Measurements from ENCODE around the gene SLA2.
A peak's percentile ranks its signal among the peaks of the same experiment; 100 is the strongest.

SLA2 gene

DNA sequence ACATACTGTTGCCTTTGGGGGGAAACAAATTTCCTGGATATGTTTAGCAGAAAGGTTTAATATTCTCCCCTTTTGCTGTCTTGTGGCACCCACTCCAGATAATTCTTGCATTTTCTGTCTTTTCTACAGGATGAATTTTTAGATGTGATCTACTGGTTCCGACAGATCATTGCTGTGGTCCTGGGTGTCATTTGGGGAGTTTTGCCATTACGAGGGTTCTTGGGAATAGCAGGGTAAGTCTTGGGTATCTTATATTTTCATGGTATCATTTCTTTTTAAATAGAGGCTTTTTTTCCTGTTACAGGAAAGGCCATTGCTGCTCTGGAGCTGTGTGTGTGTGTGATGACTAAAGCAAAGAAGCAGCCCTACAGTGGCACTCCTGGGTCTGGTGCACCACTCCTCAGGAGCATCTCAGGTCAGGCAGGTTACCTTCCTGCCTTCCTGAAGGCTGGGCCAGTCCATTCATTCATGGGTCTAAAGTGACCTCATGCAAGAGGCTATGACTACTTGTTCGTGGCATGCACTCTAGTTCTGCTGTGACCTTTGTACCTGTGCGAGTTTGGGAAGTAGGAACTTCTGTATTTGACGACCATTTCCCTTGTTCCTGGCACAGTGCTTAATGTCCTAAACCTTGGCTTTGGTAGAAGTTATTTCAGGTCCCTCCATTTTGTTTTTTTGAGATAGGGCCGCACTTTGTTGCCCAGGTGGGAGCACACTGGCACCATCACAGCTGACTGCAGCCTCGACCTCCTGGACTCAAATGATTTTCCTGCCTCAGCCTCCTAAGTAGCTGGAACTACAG lies 38.2 kb downstream of the SLA2 start:
- DNase-seq: peak in 3 of 4 experiments; percentile 22 to 46 (median 33)

- DNase-seq: peak; percentile 66 to 86 (median 84)
Measured at GRCh38 chr20:36606158-36607066, 39.6 kb downstream of the SLA2 start.

GRCh38 chr20:36605399-36606157 lies 40.4 kb downstream of the SLA2 start, which contains the start of gene RAB5IF:
Gene RAB5IF, plus strand, starts transcription at chr20:36605779. Its CDS starts 173 bp downstream, at chr20:36605952.
- DNase-seq: peak; percentile 99 to 100 (median 100)

- DNase-seq: peak; percentile 46 to 67 (median 60)
Measured at GRCh38 chr20:36604952-36605398, 41.0 kb downstream of the SLA2 start.

- peak; percentile 27 to 59 (median 54) for DNase-seq
Measured at GRCh38 chr20:36601540-36601939, 44.5 kb downstream of the SLA2 start.

- peak; percentile 36 to 70 (median 60) for DNase-seq
Measured at GRCh38 chr20:36599912-36600345, 46.1 kb downstream of the SLA2 start.

GRCh38 chr20:36593347-36593929 lies 52.6 kb downstream of the SLA2 start:
- peak in 1 of 4 experiments; percentile 11 for DNase-seq

DNA sequence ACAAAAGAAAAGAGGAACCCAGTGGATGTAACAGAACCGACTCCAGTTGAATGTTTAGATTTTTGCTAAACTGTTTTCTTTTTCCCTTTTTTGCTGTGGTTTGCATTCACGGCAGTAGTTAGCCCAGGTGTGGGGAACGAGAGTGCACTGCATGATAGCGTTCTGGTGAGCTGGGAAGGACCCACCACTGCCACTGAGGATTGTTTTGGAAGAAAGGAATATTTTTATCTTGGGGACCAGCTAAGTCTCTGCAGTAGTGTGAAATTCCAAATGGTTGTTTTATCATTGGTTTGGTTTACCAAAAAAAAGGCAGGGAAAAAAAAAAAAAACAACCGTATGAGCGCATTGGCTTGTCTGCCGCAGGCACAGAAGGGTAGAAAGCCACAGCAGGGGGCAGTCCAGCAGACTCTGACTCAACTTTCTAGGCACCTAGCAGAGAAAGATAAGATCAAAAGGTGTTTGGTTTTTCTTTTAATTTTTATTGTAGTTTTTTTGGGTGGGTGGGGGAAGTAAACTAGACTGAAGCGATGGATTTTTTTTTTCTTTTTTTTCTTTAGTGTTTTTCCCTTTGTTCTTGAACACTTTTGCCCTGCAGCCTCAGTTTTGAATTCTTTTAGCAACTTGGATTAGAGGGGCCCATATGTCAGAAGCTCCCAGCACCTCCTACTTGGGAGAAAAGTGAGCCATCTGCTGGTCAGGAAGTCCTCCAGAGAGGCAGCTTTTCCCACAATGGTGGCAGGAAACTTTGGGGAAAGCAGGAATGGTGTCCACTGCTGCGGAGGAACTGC lies 53.9 kb downstream of the SLA2 start:
- peak in 1 of 4 experiments; percentile 33 for DNase-seq

DNA sequence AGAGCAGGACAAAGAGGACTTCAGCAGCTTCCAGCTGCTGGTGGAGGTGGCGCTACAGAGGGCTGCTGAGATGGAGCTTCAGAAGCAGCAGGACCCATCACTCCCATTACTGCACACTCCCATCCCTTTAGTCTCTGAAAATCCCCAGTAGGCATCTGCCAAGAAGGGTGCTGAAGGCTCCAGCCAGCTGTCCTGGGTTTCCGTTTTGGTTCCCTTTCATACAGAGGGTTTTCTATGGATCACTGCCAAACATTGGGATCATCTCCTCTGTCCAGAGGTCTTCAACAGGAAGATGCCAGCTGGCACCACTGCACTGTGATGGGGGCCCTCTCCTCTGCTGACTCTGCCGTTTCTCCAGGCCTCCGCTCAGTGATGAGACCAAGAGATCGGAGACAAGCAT lies 54.7 kb downstream of the SLA2 start:
- DNase-seq: no peak

- no peak for DNase-seq
Measured at GRCh38 chr20:36587388-36588070, 58.5 kb downstream of the SLA2 start.

DNA sequence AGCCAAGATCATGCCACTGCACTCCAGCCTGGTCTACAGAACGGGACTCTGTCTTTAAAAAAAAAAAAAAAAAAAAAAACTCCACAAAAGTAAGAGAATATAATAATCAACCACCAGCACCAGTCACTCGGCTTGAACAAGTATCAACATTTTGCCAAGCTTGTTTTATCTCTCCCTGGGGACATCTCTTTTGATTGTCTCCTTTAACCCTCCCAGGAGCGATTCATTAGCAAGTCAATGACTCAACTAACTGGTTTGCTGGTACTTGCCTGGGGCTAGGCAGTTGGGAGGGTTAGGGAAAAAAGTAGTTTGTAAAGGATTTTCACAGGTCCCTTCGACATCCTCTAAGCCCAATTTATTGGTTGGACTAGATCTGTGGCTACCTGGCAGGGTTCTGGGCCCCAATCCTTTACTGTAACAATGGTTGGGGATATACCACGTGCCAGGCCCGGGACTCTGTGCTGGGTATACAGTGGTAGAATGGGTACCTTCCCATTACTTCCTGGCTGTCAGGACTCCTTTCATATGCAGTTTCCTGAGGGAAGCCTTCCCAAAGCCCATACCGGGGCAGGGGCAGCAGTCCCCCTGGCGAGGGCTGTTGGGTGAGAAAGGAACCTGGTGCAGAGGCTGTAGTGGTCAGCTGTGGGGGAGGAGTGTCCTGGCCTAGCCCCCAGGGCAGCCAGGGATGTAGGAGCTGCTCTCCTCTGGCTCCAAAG lies 60.4 kb downstream of the SLA2 start:
- no peak for DNase-seq

DNA sequence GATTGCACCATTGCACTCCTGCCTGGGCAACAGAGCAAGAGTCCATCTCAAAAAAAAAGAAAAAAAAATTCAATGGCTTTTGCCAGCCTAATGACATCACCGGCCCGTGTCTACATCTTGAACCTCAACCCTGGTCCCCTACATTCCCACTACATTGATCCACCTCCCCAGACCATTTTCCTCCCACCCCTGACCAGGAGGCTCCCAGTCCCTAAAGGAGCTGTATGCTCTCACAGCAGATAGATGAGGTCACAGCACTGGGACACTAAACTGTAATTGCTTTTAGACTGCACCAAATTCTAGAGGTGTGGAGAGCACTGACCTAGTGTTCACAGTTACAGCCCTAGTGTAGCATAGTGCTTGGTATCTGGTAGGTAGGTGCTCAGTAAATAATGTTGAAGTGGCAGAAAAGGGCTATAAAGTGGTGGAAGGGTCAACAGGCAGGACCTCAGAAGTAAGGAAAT lies 61.9 kb downstream of the SLA2 start:
- DNase-seq: no peak

DNA sequence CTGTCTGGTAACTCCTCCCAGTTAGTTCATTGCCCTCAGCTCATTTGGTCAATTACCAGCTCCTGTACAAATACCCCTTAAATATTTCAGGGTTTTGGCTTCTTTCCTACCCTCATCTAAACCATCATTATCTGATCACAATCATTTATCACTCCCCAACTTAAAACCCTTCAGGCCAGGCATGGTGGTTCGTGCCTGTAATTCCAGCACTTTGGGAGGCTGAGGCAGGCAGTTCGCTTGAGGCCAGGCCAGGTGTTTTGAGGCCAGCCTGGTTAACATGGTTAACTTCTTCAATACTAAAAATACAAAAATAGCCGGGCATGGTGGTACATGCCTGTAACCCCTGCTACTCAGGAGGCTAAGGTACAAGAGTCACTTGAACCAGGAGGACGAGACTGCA lies 63.2 kb downstream of the SLA2 start:
- no peak for DNase-seq

DNA sequence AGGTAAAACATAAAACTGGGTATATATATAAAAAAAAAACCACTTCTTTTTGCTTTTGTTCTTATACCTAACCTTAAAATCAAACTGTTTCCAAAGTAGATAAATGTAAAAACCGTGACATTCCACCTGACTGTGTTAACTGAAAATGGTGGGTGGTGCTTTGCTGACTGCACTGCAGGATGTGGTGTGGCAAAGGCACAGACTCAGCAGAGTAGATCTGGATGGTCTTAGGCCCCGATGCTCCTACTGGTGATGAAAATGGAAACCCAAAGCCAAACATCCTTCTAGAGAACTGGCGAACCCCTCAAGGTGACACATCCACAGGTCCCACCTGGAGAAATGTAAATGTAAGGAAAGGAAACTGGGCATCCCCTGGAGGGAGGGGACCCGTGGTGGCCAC lies 63.7 kb downstream of the SLA2 start:
- DNase-seq: no peak

- no peak for DNase-seq
Measured at GRCh38 chr20:36579996-36580545, 65.9 kb downstream of the SLA2 start.

DNA sequence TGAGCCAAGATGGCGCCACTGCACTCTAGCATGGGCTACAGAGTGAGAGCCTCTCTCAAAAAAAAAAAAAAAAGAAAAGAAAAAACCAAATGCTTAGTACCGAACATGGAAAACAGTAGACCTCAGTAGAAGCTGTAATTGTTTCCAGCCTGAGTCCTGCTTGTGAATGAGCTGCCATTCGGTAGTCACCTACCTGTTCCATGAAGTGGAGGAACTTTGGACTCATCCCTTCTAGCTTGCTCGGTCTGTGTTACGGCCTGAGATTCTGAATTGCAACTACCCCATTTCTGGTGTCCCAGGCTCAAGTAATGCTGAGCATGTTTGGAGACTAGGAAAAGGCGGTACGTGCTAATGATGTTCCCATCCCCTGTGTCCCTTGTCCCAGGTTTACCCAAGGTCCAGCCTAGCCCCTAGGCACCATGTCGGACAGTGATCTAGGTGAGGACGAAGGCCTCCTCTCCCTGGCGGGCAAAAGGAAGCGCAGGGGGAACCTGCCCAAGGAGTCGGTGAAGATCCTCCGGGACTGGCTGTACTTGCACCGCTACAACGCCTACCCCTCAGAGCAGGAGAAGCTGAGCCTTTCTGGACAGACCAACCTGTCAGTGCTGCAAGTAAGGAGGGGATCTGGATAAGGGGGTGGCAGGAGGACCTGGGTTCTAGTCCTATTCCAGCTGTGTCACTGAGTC lies 67.5 kb downstream of the SLA2 start:
- DNase-seq: no peak

DNA sequence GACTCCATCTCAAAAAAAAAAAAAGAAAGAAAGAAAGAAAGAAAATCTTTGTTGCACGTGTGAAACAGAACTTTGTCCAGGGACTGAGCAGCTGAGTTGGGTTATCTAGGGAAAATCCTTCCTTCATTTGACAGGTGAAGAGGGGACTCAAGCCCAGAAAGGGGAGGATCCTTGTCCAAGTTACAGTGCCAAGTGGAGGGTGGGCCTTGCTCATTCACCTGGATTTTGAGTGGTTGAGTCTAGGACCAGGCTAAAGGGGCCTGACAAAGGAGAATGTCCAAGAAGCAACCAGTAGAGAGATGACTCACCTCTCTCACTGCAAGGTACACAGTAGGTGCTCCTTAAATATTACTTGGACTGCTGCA lies 69.9 kb downstream of the SLA2 start:
- DNase-seq: no peak

DNA sequence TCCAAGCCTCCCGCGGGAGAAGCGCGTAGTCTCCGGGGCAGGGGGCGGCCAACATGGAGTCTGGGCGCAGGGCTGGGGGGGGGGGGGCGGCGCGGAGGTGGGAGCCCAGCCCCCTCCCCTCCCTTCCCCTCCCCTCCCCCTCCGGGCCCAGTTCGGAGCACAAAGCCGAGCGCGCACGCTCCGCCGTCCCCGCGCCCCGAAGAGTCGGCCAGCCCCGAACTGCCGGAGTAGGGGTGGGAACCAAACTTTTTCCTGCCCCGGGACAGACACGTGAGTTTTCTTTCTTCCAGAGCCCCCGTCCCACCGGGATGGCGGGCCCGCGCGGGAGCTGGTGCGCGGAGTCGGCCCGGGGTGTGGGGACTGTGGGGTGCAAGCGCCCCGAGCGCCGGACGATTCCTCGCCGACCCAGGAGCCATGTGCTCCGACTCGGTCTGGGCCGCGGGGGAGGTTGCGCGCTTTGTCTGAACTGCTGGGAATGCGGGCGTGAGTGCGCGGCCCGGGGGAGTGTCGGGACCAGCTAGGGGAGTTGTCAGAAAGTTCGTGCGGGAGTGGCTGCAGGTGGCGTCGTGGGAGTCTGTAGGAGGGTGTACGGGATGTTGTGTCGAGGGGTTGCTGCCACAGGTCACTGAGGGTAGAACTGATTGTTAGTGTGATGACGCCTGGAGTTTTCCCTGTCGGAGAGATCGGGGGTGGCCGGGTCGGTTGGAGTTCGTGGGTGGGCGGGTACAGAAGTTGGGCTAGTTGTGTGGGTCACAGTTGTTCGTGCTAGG lies 71.4 kb downstream of the SLA2 start:
- peak; percentile 29 to 73 (median 52) for DNase-seq

All from suppressor macrophage (primary cell).